Liver (tissue), 3 donors: ENCODE measurements around the gene PDHA1.

Experiments used
- CTCF ChIP-seq: fragments of 150-350 bp; IDR thresholded peaks from 2 replicates; pipeline ENCODE4 v1.5.1; 2017; ENCODE audit warnings: improper control_type of control experiment, low read depth, low read length; ENCODE audit not compliant: missing input control
- EGR1 ChIP-seq, 2 donors: IDR thresholded peaks; 2 replicates each; pipeline ENCODE4 v1.6.1; 2016 to 2018; ENCODE audit warnings: antibody characterized with exemption in 2 of 2, low read depth in 2 of 2
- JUND ChIP-seq, 2 donors: IDR thresholded peaks; 2 replicates each; pipeline ENCODE4 v1.6.1; 2016; ENCODE audit warnings: antibody characterized with exemption in 2 of 2
- MAX ChIP-seq: IDR thresholded peaks from 2 replicates; pipeline ENCODE4 v1.6.1; 2016; ENCODE audit warnings: antibody characterized with exemption
- RAD21 ChIP-seq, 2 donors: IDR thresholded peaks; 2 replicates each; pipeline ENCODE4 v1.6.1; 2016; ENCODE audit warnings: antibody characterized with exemption in 2 of 2, mild to moderate bottlenecking in 2 of 2
- REST ChIP-seq: IDR thresholded peaks from 2 replicates; pipeline ENCODE4 v1.6.1; 2016; ENCODE audit warnings: antibody characterized with exemption, mild to moderate bottlenecking
- TF ChIP-seq, protein P1 (sequence below): IDR thresholded peaks from 2 replicates; pipeline ENCODE4 v1.6.1; 2016; ENCODE audit warnings: antibody characterized with exemption
- donor health status: healthy.
- donor health status: healthy.

DNA sequence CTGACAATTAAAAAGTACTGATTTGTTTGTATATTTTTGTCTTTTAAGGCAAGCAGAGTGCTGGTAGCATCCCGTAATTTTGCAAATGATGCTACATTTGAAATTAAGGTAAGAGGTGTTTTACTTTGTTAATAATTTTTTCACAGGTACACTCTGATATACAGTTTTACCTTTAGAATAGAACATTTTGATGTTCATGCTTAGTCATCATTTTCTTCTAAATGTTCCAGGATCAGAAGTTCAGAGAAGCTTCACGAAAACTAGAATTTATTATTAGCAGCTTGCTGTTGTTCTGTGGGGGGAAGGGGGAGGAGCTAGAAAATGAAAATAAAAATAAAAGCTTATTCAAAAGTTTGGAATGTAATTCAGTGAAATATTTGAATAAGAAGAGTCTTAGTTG, 5.5 kb downstream of the PDHA1 start:
- TF ChIP-seq CTCF: no peak
- TF ChIP-seq MAX: no peak
- TF ChIP-seq EGR1 (IDR thresholded peaks at IDR 0.05; ENCODE audit: low read depth in 2 of 2): no peak
- TF ChIP-seq RAD21 (IDR thresholded peaks at IDR 0.05): no peak
- TF ChIP-seq REST: no peak
- TF ChIP-seq, protein P1, sequence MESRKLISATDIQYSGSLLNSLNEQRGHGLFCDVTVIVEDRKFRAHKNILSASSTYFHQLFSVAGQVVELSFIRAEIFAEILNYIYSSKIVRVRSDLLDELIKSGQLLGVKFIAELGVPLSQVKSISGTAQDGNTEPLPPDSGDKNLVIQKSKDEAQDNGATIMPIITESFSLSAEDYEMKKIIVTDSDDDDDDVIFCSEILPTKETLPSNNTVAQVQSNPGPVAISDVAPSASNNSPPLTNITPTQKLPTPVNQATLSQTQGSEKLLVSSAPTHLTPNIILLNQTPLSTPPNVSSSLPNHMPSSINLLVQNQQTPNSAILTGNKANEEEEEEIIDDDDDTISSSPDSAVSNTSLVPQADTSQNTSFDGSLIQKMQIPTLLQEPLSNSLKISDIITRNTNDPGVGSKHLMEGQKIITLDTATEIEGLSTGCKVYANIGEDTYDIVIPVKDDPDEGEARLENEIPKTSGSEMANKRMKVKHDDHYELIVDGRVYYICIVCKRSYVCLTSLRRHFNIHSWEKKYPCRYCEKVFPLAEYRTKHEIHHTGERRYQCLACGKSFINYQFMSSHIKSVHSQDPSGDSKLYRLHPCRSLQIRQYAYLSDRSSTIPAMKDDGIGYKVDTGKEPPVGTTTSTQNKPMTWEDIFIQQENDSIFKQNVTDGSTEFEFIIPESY: no peak
- TF ChIP-seq JUND (IDR thresholded peaks at IDR 0.05): no peak
